GM18505 (cell line): ENCODE results near the gene ASAP2.

Experiments used
- ATAC-seq: cut with Tn5 transposase; IDR thresholded peaks from one replicate; pipeline ENCODE4 v1.9.1; 2021; ENCODE audit not compliant: unreplicated experiment
- POLR2A ChIP-seq: IDR thresholded peaks from 4 replicates; pipeline ENCODE4 v1.6.1; 2011; ENCODE audit warnings: borderline replicate concordance; ENCODE audit not compliant: insufficient read depth, insufficient read length; ENCODE audit errors: extremely low read depth

The ASAP2 gene

GRCh38 chr2:9310377-9310776 lies 103.8 kb downstream of the ASAP2 start:
- ATAC-seq = no peak

GRCh38 chr2:9310798-9311197 lies 104.2 kb downstream of the ASAP2 start:
- no peak for ATAC-seq

More at GRCh38 chr2:9310377-9310776, 103.8 kb downstream of the ASAP2 start:
- TF ChIP-seq POLR2A = no peak

GRCh38 chr2:9311488-9311887 lies 104.9 kb downstream of the ASAP2 start:
- ATAC-seq = no peak
- TF ChIP-seq POLR2A = no peak

More at GRCh38 chr2:9310798-9311197, 104.2 kb downstream of the ASAP2 start:
- no peak for TF ChIP-seq POLR2A

- no peak for ATAC-seq
- no peak for TF ChIP-seq POLR2A
Observed at GRCh38 chr2:9312591-9312990, 106.0 kb downstream of the ASAP2 start.

- no peak for TF ChIP-seq POLR2A
- ATAC-seq = no peak
Observed at GRCh38 chr2:9313443-9313842, 106.8 kb downstream of the ASAP2 start.

- ATAC-seq = no peak
- no peak for TF ChIP-seq POLR2A
Observed at GRCh38 chr2:9315280-9315847, 108.8 kb downstream of the ASAP2 start.

- ATAC-seq = no peak
- no peak for TF ChIP-seq POLR2A
Observed at GRCh38 chr2:9317559-9317958, 110.9 kb downstream of the ASAP2 start.

GRCh38 chr2:9318461-9319337 lies 112.1 kb downstream of the ASAP2 start:
- ATAC-seq = no peak
- TF ChIP-seq POLR2A = no peak

- TF ChIP-seq POLR2A = no peak
- ATAC-seq = no peak
Observed at GRCh38 chr2:9319338-9319715, 112.7 kb downstream of the ASAP2 start.

GRCh38 chr2:9322576-9322975 lies 116.0 kb downstream of the ASAP2 start:
- no peak for ATAC-seq
- no peak for TF ChIP-seq POLR2A

GRCh38 chr2:9325428-9325827 lies 118.8 kb downstream of the ASAP2 start:
- no peak for ATAC-seq
- TF ChIP-seq POLR2A = no peak

- no peak for TF ChIP-seq POLR2A
- ATAC-seq = no peak
Observed at GRCh38 chr2:9326975-9327374, 120.4 kb downstream of the ASAP2 start.

- ATAC-seq = no peak
Observed at GRCh38 chr2:9327873-9328352, 121.3 kb downstream of the ASAP2 start.

GRCh38 chr2:9328931-9329330 lies 122.3 kb downstream of the ASAP2 start:
- no peak for ATAC-seq
- no peak for TF ChIP-seq POLR2A

More at GRCh38 chr2:9327873-9328352, 121.3 kb downstream of the ASAP2 start:
- no peak for TF ChIP-seq POLR2A

- no peak for TF ChIP-seq POLR2A
- no peak for ATAC-seq
Observed at GRCh38 chr2:9329497-9329896, 122.9 kb downstream of the ASAP2 start.
